ENCODE data around the gene PLTP.

DNA sequence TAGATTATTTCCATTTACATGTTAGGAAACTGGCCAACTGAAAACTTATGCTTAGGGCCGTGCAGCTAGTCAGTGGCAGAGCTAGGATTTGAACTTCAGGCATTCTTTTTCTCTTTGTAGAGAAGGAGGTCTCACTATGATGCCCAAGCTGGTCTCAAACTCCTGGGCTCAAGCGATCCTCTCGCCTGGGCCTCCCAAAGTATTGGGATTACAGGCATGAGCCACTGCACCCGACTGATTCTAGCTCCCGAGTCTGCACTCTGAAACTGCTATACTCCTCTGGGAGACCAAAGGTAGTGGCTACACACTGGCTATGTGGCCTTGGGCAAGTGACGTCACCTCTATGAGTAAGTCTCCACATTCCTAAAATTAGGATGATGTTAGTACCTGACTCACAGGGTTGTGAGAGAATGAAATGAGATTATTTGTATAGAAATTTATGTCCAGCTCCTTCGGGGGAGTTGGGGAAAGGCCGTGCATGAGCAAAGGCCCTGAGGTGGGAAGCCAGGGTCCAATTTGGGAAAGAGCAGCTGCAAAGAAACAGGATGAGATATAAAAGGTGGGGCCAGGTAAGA, 6.4 kb downstream of the PLTP start:
- TF ChIP-seq, protein P1, sequence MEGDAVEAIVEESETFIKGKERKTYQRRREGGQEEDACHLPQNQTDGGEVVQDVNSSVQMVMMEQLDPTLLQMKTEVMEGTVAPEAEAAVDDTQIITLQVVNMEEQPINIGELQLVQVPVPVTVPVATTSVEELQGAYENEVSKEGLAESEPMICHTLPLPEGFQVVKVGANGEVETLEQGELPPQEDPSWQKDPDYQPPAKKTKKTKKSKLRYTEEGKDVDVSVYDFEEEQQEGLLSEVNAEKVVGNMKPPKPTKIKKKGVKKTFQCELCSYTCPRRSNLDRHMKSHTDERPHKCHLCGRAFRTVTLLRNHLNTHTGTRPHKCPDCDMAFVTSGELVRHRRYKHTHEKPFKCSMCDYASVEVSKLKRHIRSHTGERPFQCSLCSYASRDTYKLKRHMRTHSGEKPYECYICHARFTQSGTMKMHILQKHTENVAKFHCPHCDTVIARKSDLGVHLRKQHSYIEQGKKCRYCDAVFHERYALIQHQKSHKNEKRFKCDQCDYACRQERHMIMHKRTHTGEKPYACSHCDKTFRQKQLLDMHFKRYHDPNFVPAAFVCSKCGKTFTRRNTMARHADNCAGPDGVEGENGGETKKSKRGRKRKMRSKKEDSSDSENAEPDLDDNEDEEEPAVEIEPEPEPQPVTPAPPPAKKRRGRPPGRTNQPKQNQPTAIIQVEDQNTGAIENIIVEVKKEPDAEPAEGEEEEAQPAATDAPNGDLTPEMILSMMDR (IDR thresholded peaks at IDR 0.05; ENCODE audit: poor library complexity, severe bottlenecking): no peak
- TF ChIP-seq EP300 (conservative IDR thresholded peaks at IDR 0.05; ENCODE audit: poor library complexity, severe bottlenecking) (no peak), MXI1 (conservative IDR thresholded peaks at IDR 0.05; ENCODE audit: poor library complexity, severe bottlenecking) (no peak)

Data from neural cell (in vitro differentiated cells).